ENCODE measurements around the gene ETNK2. TPM values are rescaled to one million over a fixed set of nuclear protein-coding genes. Genes with fewer than 3 reads are reported as not detected.

ETNK2 gene
- total RNA-seq, 4 donors from 2014 or later = 5.6 to 15.3 (median 6.8) TPM

GRCh38 chr1:204136814-204137213 is 15.0 kb downstream of the ETNK2 start:
- Histone ChIP-seq H3K4me1 (no peaks in the 10 kb centered on the region), H3K36me3 (peaks cover 0 to 27% (median 10%) of the 10 kb centered on the region in 4 donors), H3K27ac (replicated peaks in 1 of 4) (no peak overlapping the region), H3K27me3 (no peaks in the 10 kb centered on the region), H3K9me3 (no peaks in the 10 kb centered on the region), H3K4me3 (no peak overlapping the region)
- no peak for TF ChIP-seq POLR2AphosphoS5 (IDR thresholded peaks at IDR 0.05)
- no peak for TF ChIP-seq EP300 (IDR thresholded peaks at IDR 0.05)
- TF ChIP-seq CTCF (IDR thresholded peaks at IDR 0.05) = no peak
- TF ChIP-seq POLR2A (IDR thresholded peaks at IDR 0.05; ENCODE audit: low read depth) = no peak
- DNase-seq (ENCODE audit: extremely low spot score) = no peak
- intact Hi-C loops (cut with DNase I) = no loop called here
- WGBS = 80% methylated on average over 1 of the region's 2 CpGs

GRCh38 chr1:204134103-204134502 is 17.7 kb downstream of the ETNK2 start:
- H3K4me3 ChIP-seq = no peak overlapping the region
- intact Hi-C loops (cut with DNase I) = no loop called here
- no peak for DNase-seq (ENCODE audit: extremely low spot score)

GRCh38 chr1:204132718-204133117 is 19.1 kb downstream of the ETNK2 start:
- no peak for DNase-seq (ENCODE audit: extremely low spot score)
- 82% methylated on average over 6 of the region's 6 CpGs for WGBS
- Histone ChIP-seq H3K27me3 (no peaks in the 10 kb centered on the region), H3K36me3 (peaks cover 0 to 13% (median 7%) of the 10 kb centered on the region in 4 donors), H3K9me3 (no peaks in the 10 kb centered on the region), H3K4me3 (no peak overlapping the region), H3K27ac (replicated peaks in 1 of 4) (no peak overlapping the region), H3K4me1 (peaks cover 12 to 35% (median 34%) of the 10 kb centered on the region in 4 donors)
- intact Hi-C loops (cut with DNase I) = no loop called here
- TF ChIP-seq EP300 (IDR thresholded peaks at IDR 0.05) = no peak
- no peak for TF ChIP-seq POLR2A (IDR thresholded peaks at IDR 0.05; ENCODE audit: low read depth)
- TF ChIP-seq CTCF (IDR thresholded peaks at IDR 0.05) = no peak
- no peak for TF ChIP-seq POLR2AphosphoS5 (IDR thresholded peaks at IDR 0.05)

More at GRCh38 chr1:204134103-204134502, 17.7 kb downstream of the ETNK2 start:
- WGBS = 81% methylated on average over 8 of the region's 11 CpGs
- H3K27me3 ChIP-seq = no peaks in the 10 kb centered on the region
- no peak overlapping the region for H3K27ac ChIP-seq (replicated peaks in 1 of 4)
- H3K36me3 ChIP-seq = peaks cover 0 to 23% (median 10%) of the 10 kb centered on the region in 4 donors
- H3K4me1 ChIP-seq = peaks cover 5 to 23% (median 20%) of the 10 kb centered on the region in 4 donors
- H3K9me3 ChIP-seq = no peaks in the 10 kb centered on the region
- TF ChIP-seq EP300 (IDR thresholded peaks at IDR 0.05) (no peak), CTCF (IDR thresholded peaks at IDR 0.05) (no peak), POLR2A (IDR thresholded peaks at IDR 0.05; ENCODE audit: low read depth) (no peak), POLR2AphosphoS5 (IDR thresholded peaks at IDR 0.05) (no peak)

GRCh38 chr1:204131978-204132377 is 19.9 kb downstream of the ETNK2 start:
- no peak overlapping the region for H3K27ac ChIP-seq (replicated peaks in 1 of 4)
- 94% methylated on average over 4 of the region's 4 CpGs for WGBS
- TF ChIP-seq CTCF (IDR thresholded peaks at IDR 0.05) = no peak
- no peak for TF ChIP-seq POLR2AphosphoS5 (IDR thresholded peaks at IDR 0.05)
- TF ChIP-seq EP300 (IDR thresholded peaks at IDR 0.05) = no peak
- no peak for TF ChIP-seq POLR2A (IDR thresholded peaks at IDR 0.05; ENCODE audit: low read depth)
- no peaks in the 10 kb centered on the region for H3K27me3 ChIP-seq
- H3K9me3 ChIP-seq = no peaks in the 10 kb centered on the region
- peaks cover 16 to 42% (median 41%) of the 10 kb centered on the region in 4 donors for H3K4me1 ChIP-seq
- H3K36me3 ChIP-seq = peaks cover 0 to 13% (median 4%) of the 10 kb centered on the region in 4 donors
- no peak overlapping the region for H3K4me3 ChIP-seq
- no peak for DNase-seq (ENCODE audit: extremely low spot score)
- intact Hi-C loops (cut with DNase I) = no loop called here
